Smooth muscle cell of the umbilical artery (primary cell): ENCODE measurements around the gene OR1L1. TPM values are rescaled to one million over a fixed set of nuclear protein-coding genes. Genes with fewer than 3 reads are reported as not detected.

Experiments used
- total RNA-seq: library from RNA; depleted of rRNA; stranded (reverse); fragments of >200 nt; gene quantifications from 2 replicates; pipeline ENCODE4 v1.2.3, GENCODE V29; 2014

OR1L1 gene, protein sequence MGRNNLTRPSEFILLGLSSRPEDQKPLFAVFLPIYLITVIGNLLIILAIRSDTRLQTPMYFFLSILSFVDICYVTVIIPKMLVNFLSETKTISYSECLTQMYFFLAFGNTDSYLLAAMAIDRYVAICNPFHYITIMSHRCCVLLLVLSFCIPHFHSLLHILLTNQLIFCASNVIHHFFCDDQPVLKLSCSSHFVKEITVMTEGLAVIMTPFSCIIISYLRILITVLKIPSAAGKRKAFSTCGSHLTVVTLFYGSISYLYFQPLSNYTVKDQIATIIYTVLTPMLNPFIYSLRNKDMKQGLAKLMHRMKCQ
- total RNA-seq, result not detected in 2 replicates

GRCh38 chr9:122661416-122661815 lies at the start of gene OR1L1:
Gene OR1L1, plus strand, starts transcription at chr9:122661716. Its CDS starts 0 bp downstream, at chr9:122661716.

GRCh38 chr9:122614362-122614761 lies 47.2 kb upstream of the OR1L1 start, which contains the start of gene OR1Q1:
Gene OR1Q1, plus strand, starts transcription at chr9:122614738. Its CDS starts 0 bp downstream, at chr9:122614738.

DNA sequence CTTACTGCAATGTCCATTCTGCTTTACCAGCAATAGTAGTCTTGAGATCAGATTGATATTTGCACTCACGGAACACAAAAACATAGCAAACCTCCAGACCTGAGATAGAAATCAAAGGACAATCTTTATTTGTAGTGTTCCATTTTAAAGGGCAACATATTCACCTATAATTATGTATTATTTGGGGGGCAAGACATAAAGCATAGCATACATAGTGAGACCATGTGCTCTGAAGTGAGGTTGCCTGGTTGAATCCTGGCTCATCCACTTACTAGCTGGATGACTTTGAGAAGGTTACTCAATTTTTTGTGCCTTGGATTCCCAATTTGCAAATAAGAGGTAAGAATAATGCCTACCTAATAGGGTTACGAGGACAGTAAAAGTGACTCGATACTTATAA lies 4.0 kb upstream of the OR1L1 start, which contains the start of gene OR1B1:
OR1B1 (minus strand) TSS at position 101 of the 400 bp plus-strand sequence.

Other genes starting within 250 kb of the OR1L1 start
- not detected in 2 replicates for gene OR1J1, start 183.8 kb upstream of the OR1L1 start, total RNA-seq
- not detected in 2 replicates for gene OR1J2, start 150.9 kb upstream of the OR1L1 start, total RNA-seq
- gene OR1J4, start 142.6 kb upstream of the OR1L1 start, total RNA-seq, result not detected in 2 replicates
- not detected in 2 replicates for gene OR1N1, start 134.4 kb upstream of the OR1L1 start, total RNA-seq
- gene OR1N2, start 108.6 kb upstream of the OR1L1 start, total RNA-seq, result not detected in 2 replicates
- not detected in 2 replicates for gene OR1L8, start 78.3 kb upstream of the OR1L1 start, total RNA-seq
- gene OR1Q1, start 47.0 kb upstream of the OR1L1 start, total RNA-seq, result not detected in 2 replicates
- 0.23 TPM in 1 of 2 replicates, not detected in the other for gene OR1B1, start 4.1 kb upstream of the OR1L1 start, total RNA-seq
- gene OR1L3, start 13.4 kb downstream of the OR1L1 start, total RNA-seq, result not detected in 2 replicates
- gene OR1L4, start 62.3 kb downstream of the OR1L1 start, total RNA-seq, result not detected in 2 replicates
- not detected in 2 replicates for gene OR1L6, start 80.6 kb downstream of the OR1L1 start, total RNA-seq
- gene OR5C1, start 127.2 kb downstream of the OR1L1 start, total RNA-seq, result not detected in 2 replicates
- gene OR1K1, start 138.4 kb downstream of the OR1L1 start, total RNA-seq, result not detected in 2 replicates
- 34.7 and 41.0 TPM in 2 replicates for gene PDCL, start 166.9 kb downstream of the OR1L1 start, total RNA-seq
- gene RC3H2, start 243.6 kb downstream of the OR1L1 start, total RNA-seq, result 46.0 and 70.8 TPM in 2 replicates